GM18870 (cell line): ENCODE results near the gene GOLGA3.
"Not testable (repeated sequence)": the region's sequence is repeated elsewhere in the genome, so short reads cannot be mapped to it uniquely, and the experiment has no call there.

Experiments
- ATAC-seq: cut with Tn5 transposase; IDR thresholded peaks from one replicate; pipeline ENCODE4 v1.9.1; 2021; ENCODE audit warnings: moderate library complexity; ENCODE audit not compliant: unreplicated experiment

GOLGA3 gene

DNA sequence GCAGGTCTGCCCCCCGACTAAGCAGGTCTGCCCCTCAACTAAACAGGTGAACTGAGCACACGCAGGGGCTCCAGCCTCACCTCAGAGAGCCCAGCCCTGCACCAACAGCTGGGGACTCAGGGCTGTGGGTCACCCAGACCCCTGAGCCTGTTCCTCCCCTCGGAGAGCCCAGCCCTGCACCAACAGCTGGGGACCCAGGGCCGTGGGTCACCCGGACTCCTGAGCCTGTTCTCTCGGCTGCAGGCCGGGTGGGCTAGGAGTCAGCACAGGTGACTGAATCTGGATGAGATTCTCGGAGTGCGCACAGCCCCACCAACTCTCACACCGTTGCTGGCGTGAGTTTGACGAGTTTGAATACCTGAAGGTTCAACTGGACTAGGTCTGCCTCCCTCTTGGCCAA is 46.7 kb downstream of the GOLGA3 start:
- no peak for ATAC-seq

DNA sequence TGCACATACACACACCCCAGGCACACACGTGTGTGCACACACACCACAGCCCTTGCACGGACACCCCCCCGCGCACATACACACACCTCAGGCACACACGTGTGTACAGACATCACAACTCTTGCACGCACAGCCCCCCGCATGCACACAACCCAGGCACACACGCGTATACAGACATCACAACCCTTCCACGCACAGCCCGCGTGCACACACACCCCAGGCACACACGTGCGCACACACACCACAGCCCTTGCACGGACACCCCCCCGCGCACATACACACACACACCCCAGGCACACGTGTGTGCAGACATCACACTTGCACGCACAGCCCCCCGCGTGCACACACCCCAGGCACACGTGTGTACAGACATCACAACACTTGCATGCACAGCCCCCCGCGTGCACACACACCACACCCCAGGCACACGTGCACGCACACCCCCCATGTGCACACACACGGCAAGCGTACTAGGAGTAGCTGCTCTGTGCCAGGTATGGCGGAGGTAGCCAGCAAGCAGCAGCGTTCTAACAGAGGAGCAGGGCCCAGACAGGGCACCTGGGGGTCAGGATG is 48.8 kb downstream of the GOLGA3 start:
- ATAC-seq = no peak

DNA sequence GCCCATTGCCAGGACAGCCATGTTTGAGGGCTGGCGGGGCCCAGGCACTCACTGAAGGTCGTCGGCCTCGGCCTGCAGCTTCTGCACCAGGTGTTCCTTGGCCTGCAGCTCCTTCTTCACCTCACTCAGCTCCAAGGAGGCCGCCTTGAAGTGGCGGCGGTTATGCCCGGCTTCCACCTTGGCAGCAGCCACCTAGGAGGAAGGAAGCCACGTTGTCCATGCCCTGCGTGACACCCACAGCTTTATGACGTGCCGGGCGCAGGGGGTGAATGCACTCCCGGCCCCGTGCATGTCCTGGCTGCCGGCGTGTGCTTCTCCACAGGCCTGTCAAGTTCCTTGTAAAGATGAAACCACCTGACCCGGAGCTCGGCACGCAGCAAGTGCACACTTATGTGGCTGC is 51.1 kb downstream of the GOLGA3 start:
- no peak for ATAC-seq

DNA sequence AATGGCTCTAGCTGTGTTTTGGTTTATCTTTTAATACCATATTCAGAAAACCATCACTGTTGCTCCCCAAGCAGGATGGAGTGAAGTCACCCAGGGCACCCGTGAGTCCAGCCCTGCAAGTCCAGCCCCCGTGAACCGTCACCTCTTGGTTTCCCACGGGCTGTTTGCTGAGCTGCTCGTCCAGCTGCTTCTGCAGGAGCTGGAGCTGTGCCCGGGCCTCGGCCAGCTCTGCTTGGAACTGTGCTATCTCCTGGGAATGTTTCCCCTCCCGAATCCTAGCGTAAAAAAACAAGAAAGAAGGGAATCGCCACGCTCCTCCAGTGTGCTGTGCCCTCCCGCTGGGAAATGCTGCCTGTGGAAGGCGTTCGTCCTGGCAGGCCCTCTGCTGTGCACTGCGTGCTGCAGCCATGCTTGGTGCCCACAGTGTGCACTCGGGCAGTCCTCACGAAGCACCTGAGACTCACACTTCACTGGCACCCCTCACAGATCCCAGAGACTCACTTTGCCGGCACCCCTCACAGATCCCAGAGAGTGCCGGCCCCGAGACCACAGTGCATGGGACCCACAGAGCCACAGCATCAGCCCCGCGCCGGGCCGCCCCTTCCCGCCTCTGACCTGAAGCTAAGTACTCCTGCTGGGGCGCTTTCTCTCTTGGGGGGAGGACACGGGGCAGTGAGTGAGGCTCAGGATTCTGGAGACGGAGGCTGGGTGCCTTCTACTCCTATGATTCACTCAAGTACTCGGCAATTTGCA is 51.7 kb downstream of the GOLGA3 start:
- no peak for ATAC-seq

DNA sequence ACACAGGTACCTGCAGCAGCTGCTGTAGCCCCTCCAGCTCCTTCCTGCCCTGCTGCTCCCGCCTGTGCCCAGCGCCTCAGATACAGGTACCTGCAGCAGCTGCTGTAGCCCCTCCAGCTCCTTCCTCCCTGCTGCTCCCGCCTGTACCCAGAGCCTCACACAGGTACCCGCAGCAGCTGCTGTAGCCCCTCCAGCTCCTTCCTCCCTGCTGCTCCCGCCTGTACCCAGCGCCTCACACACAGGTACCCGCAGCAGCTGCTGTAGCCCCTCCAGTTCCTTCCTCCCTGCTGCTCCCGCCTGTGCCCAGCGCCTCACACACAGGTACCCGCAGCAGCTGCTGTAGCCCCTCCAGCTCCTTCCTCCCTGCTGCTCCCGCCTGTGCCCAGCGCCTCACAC is 52.4 kb downstream of the GOLGA3 start:
- not testable (repeated sequence) for ATAC-seq

DNA sequence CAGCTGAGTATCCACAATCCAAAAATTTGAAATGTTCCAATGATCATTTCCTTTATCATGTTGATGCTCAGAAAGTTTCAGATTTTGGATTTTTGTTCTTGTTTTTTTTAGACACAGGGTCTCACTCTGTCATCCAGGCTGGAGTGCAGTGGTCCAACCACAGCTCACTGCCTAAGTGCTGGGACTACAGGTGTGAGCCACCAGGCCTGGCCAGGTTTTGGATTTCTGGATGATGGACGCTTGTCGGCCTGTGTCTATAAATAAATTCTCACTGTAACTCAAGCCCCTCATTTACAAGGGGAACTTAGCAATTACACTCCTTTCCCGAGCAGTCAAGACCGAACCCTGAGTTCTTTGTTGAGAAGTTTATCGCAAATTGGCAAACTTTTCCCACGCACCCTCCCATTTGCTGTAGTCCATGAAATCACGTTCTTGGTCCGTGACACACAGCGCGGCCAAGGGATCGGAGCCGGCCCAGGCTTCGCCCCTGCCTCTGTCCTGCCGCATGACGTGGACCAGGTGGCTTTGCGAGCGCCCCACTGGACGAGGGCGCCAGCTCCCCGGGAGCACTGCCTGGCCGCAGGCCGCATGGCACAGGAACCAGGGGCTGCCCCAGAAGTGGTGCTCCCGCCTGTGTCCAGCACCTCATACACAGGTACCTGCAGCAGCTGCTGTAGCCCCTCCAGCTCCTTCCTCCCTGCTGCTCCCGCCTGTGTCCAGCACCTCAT is 53.0 kb downstream of the GOLGA3 start:
- no peak for ATAC-seq

DNA sequence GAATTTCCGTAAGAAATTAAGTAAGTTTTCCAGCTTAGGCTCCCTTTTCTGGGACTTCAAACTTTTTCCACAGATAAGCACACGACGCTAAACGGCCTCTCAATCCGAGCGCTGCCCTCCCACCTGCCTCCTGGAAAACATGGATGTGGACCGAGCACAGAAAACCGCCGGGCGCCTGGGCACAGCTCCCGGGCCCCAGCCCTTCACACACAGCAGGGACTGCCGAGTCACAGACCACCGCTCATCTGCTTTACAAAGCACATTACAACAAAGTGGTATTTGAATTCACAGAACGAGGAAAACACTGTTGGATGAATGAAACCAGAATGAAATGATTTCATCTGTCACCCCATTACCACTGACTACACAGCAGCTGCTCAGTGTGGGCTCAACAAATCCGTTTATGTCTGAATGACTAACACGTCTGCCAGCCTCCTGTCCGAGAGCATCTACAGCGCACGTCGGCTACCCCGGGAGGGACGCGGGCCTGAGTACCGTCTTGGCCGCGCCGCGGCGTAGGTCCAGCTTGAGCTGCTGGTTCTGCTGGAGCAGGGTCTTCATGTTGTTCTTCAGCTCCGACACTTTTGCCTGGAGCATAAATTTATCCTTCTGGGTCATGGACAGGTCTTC is 53.9 kb downstream of the GOLGA3 start:
- ATAC-seq = no peak

DNA sequence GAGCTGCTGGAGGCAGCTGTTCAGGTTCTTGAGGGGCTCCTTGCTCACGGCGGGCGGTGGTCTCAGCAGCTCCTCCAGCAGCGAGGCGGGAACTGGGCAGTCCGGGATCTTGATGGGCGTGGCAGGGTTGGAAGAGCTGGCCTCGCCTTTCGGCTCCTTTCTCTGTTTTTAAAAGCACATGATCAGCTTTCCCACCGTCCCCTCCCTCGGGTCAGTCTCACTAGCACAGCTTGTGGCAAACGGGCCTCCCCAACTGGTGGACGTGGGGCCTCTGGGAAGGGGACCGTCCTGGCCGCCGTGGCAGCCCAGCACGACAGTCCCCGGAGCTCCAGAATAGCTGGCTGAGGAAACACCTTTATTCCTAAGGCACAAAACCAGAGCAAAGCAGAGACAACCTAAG is 54.5 kb downstream of the GOLGA3 start:
- no peak for ATAC-seq

DNA sequence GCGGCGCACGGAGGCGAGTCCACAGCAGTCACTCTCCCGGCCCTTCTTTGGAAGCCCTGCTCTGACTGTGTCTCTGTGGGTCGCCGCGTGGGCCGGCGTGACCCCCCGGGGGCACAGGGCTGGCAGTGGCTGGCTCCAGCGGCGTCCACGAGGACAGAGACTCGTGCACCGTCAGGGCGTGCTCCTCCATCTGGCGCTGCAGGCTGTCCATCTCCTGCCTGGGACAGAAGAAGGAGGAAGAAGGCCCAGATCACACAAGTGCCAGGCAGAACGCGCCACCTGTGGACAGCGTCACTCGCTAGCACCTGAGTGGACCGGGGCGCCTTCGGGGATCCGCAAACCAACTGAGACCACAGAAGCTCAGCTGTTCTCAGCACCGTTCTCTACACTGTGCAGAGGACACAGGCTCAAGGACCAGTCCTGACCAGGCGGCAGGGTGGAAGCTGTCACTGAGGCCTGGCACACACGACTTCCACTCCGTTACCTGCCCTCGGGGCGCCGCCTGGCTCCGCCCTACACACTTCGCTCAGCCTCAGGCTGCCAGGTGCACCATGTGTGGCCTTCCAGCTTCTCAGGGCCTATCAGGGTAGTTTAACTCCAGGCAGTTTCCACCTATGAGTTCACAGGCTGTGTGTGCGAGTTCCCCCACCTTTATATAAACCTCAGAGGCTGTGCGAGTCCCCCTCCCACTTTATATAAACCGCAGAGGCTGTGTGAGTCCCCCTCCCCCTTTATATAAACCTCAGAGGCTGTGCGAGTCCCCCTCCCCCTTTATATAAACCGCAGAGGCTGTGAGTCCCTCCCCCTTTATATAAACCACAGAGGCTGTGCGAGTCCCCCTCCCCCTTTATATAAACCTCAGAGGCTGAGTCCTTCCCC is 55.4 kb downstream of the GOLGA3 start:
- ATAC-seq = no peak

DNA sequence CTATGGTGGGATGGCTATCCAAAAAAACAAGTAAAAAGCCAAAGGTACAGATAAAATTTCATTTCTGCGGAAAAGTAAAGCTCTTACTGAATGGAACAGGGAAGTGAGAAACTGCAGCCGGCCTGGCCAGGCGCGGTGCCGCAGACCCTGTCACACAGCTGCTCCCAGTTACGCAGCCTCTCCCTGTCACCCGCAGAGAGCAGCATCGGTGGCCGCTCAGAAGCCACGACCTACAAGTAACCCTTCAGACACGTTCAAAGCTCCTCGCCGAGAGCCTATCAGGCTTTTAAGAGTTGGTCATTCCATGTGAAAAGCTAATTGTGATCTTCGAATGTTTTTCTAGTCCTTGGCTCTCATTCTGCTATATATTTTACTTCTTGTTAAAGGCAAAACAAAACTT is 56.1 kb downstream of the GOLGA3 start:
- no peak for ATAC-seq

DNA sequence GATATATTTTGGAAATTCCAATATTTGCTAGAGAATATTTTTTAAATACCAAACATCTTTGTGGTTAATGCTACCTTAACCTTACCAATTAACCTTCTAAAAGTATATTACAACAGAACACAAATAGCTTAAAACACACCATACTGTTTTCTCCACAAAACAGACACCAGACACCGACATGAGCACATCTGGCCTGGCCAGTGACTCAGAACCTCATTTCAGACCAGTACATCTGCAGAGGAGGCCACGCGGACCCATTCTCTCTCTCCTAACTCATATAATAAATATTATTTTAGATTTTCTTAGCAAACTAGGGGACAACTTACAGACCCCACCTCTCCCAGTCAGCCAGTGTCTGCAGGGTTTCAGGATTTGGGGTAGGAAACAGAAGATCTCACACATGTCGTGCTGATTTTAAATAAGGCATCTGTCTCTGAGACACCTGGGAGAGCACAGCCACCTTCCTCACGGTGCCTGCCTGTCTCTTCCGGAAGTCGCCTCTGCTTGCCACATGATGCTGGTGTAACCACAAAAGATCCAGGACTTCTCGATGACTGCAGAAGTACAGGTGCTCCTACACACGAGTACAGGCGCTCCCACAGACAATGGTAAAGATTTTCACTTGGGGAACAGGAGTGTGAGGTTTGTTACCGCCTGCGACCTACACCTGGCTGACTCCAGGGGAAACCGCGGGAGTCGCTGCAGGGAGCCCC is 57.4 kb downstream of the GOLGA3 start:
- peak; percentile 43 for ATAC-seq

DNA sequence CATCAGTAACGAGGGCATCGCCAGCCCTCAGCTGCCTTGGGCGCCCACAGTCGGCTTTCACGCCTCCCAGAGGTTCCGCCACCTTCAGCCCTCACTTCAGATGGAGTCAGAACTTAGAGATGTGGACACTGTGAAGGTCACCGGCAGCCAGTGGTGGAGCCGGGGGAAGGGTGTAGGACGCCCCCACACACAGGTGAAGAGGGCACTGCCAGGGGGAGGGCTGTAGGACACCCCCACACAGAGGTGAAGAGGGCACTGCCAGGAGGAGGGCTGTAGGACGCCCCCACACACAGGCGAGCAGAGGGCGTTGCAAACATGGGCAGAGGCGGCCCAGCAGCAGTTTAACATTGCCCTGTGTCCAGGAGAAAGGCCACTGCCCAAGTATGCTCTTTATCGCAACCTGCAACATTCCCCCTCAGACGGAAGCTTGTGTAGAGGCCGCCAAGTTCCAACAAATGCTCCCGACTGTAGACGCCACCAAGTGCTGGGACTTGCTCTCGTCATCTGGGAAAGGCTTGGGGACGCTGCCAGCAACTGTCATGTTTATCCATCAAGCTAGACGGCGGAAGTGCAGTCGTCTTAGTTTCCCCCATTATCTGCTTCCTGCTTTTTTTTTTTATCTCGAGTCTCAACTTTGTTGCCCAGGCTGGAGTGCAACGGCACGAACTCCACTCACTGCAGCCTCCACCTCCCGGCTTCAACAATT is 62.1 kb downstream of the GOLGA3 start:
- no peak for ATAC-seq

DNA sequence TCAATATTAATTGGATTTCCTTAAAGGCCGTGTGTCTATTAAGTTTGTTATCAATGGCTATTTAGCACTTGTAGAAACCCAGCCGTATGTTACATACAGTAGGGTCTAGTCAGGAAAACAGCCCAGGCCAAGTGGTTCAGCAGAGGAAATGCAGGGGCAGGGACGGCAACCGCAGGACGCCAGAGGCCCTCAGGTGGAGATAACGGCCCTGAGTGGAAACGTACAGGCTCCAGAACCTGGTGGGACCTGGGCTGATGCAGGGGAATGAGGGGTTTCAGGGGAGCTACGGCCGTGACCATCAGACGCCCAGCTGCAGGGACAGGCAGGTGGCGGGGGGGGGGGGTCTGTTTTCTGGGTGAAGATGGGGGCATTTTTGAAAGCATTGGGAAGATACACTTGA is 63.3 kb downstream of the GOLGA3 start:
- no peak for ATAC-seq

DNA sequence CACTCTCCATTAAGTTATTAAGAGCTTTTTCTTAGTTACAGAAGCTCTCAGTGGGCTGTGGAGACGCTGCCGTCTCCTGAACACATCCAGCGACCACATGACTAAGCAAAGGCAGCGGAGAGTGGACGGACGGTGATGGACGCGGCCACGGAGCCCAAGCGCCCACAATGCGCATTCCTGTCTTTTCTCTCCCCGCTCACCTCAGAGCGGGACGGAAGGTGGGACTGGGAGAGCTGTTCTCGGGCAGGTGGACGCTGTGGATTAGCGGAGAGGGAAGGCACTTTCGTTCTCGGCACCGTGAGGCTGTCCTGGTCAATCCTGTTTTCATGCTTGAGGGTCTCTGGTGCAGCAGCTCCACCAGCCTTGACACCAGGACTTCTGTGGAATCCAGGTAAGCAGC is 64.4 kb downstream of the GOLGA3 start:
- ATAC-seq = no peak

DNA sequence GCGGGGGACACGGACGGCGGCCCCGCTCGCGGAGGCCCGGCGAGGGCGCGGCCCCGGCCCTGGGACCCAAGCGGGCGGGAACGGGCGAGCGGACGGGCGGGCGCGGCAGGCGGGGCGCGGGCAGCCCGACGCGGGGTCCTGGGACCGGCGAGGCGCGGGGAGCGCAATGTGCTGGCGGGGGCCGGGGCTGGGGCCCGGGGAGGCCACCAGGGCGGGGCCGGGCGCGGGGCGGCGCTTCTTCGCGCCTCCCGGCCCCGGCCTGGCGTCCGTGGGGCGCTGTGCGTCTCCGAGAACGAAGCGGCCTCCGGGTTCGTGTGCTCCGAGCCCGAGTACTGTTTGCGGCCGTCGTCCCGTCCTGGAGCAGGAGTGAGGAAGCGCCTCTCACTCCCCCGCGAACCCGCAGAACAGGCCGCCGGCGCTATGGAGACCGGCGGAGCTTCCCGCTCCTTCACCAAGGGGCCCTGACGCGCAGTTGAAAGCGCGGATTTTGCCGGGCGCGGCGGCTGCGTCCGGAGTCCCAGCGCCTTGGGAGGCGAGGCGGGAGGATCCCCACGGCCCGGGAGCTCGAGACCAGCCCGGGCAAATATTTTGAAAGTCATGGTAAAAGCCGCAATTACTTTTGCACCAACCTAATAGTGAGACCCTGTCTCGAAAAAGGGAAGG is 66.6 kb downstream of the GOLGA3 start:
- no peak for ATAC-seq

DNA sequence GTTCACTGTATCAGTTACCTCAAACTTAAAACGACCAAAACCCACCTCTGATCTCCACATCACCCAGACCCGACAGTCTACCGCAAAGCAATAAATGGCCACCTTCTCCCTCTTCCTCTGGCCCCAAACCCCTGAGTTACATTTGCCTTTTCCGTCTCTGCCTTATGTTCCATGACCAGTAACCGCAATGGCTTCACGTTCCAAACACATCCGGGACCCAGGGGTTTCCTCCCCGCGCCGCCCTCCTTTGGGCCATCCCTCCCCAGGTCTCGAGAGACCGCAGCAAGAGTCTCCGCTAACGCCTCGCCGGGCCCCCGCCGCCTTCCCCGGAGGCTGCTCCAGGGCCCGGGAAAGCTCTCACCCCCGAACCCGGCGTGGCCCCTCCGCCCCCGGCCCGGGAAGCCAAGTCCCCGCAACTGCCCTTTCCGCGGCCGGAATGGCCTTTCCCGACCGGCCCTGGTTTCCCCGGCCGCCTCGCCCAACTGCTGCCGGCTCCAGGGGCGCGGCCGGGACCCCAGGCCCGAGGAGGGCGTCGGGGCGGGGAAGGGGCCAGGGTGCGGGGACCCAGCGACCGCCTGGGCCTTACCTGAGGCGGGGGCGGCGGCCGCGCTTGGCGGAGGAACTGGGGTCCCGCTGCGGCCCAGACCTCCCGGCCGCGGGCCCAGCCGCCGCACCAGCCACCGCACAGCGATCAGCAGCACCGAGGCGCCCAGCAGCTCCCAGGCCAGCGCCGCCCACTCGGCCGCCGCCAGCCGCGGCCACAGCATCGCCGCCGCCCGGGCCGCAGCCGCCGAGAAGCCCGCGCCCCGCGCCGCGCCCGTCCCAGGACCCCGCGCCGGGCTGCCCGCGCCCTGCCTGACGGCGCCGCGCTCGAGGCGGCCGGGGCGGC is 67.4 kb downstream of the GOLGA3 start, which contains the start of gene ANKLE2:
TSS of gene ANKLE2 (minus strand) at position 801 of the 889 bp plus-strand sequence. CDS start at position 767, 34 bp downstream.
- no peak for ATAC-seq

DNA sequence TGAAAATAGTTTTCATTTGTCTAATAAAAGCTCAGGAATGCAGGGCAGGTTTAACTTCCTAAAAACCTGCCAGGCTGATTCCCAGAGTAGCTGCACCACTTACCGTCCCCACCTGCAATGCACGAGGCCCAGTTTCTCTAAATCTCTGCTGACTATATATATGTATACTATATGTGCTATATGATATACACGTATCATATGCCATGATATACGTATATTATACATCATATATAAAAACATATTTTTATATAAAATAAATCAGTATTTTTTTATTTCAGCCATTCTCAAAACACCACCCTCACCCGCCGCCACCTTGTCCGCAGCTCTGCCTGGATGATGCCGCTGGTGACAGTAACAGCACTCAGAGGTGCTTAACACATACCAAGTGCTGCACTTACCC is 69.3 kb downstream of the GOLGA3 start:
- no peak for ATAC-seq

DNA sequence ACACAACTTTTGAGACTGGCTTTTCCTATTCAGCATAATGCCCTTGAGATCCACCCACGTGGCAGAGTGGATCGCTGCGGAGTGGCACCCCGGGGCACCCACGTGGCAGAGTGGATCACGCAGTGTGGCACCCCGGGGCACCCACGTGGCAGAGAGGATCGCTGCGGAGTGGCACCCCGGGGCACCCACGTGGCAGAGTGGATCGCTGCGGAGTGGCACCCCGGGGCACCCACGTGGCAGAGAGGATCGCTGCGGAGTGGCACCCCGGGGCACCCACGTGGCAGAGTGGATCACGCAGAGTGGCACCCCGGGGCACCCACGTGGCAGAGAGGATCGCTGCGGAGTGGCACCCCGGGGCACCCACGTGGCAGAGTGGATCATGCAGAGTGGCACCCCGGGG is 69.8 kb downstream of the GOLGA3 start:
- ATAC-seq = not testable (repeated sequence)
